GM19372 (cell line): Measurements from ENCODE around the gene PHF20.
A peak's percentile ranks its signal among the peaks of the same experiment; 100 is the strongest.
"Not testable (repeated sequence)": the region's sequence is repeated elsewhere in the genome, so short reads cannot be mapped to it uniquely, and the experiment has no call there.

Source experiments
- ATAC-seq: cut with Tn5 transposase; IDR thresholded peaks from one replicate; pipeline ENCODE4 v1.9.1; 2021; ENCODE audit warnings: mild to moderate bottlenecking, low read depth, moderate library complexity; ENCODE audit not compliant: unreplicated experiment

Gene PHF20

DNA sequence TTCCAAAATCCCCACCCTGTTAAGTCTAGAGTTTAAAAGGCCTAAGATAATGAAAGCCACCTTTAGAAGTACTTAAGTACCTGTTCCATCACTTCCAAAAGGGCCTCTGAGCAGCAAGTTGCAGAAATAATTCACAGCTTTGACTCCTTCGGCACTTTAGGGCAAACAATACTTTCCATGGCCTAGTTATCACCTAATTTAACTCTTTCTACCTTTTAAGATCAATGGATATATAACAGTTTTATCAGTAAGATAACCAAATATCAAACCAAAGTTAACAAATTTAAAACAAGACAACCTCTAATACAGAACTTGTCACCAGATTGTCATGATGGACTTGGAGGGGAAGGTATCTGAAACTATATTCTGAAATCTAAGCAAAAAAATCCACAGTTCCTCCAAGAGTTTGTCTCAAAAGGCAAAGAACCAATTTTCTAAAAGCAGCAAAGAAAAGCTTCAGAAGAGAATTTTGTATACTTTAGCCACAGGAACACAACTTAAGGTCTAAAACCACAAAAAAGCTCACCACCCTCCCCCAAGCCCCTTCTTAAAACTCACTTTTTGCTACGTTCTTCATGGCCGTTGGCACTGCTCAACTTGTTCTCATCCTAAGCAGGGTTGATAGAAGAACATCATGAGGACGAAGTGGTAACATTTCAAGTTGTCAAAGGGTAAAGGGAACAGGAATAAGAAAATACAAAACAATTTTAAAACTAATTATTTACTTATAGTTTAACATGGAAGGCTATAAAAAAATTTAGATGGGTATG, 33.2 kb upstream of the PHF20 start:
- ATAC-seq: no peak

GRCh38 chr20:35739294-35740163, 32.3 kb upstream of the PHF20 start:
- no peak for ATAC-seq

DNA sequence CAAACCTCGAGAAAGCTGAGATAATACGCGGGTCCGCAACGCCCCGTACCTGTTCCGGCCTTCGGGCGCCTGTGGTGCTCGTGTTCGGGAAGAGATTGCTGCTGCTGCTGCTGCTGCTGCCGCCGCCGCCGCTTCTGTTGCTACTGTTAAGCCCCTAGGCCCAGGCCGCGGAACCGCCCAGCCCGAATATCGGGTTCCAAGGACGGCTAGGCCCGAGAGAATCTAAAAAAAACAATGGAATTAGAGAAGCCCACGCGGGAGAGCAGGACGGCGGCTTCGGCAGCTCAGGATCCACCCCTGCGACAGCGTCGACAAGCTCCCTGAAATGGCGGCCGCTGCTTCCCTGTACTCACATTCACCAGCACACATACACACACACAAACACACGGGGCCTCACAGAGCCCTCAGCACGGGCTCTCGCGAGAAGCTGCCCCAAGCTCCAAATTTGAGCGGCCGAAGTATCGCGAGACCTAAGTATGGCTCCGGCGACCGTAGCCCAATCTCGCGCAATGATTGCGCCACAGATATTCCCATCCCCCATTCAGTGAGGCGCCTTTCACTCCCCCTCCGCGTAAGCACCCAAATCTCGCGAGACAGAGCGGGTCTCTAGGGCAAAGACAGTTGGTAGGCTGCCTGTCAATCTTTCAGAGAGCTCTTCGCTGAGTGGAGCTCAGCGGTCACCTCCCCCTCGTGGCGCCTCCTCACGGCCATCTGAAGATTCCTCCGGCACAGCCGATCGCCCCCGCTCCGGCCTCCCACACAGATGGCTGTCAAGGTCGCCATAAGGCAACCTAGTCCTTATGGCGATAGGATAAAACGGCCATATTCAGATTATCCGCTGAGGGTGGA, 29.7 kb upstream of the PHF20 start, which contains the start of gene RBM39:
RBM39 (minus strand) TSS at position 369 of the 849 bp plus-strand sequence. CDS start 1,386 bp downstream, outside the sequence.
- peak; percentile 87 for ATAC-seq

DNA sequence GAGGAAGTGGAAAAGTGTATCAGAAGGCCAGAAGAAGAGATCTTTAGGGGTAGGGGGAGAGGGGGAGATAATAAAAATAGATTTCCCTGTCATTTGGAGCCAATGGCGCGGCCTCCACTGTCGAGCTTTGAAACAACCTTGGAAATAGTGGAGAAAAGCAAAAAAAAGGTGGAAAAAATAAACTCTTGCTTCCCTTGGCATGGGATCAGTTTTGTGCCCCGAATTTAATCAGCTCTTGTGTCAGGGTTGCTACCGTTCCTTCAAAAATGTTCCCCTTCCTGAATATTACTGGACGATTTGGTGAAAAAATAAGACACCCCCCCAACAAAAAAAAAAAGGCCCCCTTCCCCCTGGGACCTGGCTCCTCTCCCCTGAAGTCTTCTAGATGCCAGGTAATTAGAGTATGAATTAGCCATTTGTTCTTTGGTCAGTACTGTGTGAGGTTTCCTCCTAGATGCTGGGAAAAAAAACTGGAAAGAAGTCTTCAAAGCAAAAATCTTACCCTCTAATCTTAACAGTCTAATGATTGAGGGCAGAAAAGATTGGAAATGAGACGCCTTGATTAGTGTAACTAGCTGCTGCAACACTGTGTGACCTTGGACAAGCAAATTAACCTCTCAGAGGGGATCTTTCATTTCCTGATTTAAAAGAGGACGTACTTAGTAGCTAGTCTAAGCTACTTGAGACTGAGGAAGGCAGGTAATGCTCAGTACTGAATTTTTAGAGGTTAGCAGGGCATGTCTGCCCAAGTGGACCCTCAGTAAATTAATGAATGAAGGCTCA, 28.9 kb upstream of the PHF20 start:
- ATAC-seq: no peak

- no peak for ATAC-seq
These were observed 27.9 kb upstream of the PHF20 start for GRCh38 chr20:35743693-35744491.

- ATAC-seq: not testable (repeated sequence)
These were observed 27.3 kb upstream of the PHF20 start for GRCh38 chr20:35744492-35744841.

DNA sequence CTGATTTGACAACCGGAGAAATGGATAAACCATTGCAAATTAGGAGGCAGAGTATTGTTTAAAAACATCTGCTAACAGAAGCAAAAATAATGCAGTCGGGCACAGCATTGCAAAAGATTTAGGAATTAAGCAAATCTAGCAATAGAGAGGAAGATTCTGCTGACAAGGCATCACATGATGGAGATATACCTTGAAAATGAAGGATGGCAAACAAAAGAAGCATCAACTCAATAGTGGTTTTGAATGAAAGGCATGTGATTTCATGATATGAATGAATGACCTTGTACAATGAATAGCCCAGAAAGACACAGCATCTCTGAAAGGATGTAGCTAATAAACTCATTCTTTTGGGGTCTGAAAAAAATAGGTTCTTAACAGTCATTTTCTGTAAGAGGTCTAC, 21.2 kb upstream of the PHF20 start:
- ATAC-seq: no peak

DNA sequence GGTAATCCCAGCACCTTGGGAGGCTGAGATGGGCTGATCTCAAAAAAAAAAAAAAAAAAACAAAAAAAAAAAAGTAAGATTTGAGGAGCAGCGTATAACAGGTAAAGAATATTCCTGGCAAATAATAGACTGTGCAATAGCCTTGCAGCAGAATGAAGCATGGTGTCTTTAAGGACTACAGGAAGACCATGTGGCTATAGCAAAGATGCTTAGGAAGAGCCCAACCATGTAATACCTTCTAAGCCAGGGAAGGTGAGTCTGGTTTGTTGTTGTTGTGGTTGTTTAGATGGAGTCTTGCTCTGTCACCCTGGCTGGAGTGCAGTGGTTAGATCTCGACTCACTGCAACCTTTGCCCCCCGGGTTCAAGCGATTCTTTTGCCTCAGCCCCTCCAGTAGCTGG, 15.4 kb upstream of the PHF20 start:
- no peak for ATAC-seq

GRCh38 chr20:35757098-35757705, 14.6 kb upstream of the PHF20 start:
- no peak for ATAC-seq

DNA sequence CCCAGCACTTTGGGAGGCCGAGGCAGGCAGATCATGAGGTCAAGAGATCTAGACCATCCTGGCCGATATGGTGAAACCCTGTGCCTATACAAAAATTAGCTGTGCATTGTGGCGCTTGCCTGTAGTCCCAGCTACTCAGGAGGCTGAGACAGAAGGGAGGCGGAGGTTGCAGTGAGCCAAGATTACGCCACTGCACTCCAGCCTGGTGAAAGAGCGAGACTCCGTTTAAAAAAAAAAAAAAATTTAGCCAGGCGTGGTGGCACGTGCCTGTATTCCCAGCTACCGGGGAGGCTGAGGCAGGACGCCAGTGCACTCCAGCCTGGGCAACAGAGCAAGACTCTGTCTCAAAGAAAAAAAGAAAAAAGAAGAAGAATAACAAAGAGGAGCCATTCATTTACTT, 10.3 kb upstream of the PHF20 start:
- not testable (repeated sequence) for ATAC-seq

- no peak for ATAC-seq
These were observed 9.4 kb upstream of the PHF20 start for GRCh38 chr20:35762461-35762860.

GRCh38 chr20:35764936-35765335, 6.9 kb upstream of the PHF20 start:
- ATAC-seq: not testable (repeated sequence)

DNA sequence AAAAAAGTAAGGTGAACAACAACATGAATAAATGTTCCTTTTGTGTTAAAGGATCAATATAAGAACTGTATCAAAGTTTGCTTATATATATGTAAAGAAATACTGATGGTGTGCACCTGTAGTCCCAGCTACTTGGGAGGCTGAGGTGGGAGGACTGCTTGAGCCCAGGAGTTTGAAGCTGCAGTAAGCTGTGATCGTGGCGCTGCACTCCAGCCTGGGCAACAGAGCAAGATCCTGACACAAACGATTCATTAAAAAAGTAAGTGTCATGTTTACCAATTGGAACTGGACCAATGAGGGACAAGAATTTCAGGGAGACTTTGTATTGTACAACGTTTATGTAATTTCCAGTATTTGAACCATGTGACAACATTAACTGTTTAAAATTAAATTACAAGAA, 5.0 kb upstream of the PHF20 start:
- no peak for ATAC-seq

DNA sequence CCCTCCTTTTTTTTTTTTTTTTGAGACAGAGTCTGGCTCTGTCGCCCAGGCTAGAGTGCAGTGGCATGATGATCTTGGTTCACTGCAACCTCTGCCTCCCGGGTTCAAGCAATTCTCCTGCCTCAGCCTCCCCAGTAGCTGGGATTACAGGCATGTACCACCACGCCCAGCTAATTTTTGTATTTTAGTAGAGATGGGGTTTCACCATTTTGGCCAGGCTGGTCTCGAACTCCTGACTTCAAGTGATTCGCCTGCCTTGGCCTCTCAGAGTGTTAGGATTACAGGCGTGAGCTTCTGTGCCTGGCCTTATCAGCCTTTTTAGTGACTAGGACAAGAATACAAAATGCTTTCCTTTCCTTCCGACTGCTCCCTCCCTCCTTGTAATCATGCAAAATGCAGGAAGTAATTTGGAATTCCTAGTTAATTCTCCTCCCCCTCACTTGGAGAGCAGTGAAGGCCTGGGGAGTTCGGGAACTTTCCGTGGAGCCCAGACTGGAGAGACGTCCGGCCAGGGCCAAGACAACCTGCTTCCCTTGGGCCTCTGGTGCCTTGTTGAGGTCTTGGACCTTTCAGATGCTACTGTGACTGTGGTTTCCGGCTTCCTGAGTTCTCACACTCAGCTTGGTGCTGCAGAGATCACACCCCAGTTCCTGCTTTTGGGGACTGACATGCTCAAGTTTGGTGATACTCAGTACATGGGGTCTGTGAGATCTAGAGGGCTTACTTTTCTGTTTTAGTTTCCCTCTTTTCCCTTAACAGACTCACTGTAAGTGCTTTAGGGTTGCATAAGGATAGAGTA, 3.9 kb upstream of the PHF20 start:
- ATAC-seq: no peak

DNA sequence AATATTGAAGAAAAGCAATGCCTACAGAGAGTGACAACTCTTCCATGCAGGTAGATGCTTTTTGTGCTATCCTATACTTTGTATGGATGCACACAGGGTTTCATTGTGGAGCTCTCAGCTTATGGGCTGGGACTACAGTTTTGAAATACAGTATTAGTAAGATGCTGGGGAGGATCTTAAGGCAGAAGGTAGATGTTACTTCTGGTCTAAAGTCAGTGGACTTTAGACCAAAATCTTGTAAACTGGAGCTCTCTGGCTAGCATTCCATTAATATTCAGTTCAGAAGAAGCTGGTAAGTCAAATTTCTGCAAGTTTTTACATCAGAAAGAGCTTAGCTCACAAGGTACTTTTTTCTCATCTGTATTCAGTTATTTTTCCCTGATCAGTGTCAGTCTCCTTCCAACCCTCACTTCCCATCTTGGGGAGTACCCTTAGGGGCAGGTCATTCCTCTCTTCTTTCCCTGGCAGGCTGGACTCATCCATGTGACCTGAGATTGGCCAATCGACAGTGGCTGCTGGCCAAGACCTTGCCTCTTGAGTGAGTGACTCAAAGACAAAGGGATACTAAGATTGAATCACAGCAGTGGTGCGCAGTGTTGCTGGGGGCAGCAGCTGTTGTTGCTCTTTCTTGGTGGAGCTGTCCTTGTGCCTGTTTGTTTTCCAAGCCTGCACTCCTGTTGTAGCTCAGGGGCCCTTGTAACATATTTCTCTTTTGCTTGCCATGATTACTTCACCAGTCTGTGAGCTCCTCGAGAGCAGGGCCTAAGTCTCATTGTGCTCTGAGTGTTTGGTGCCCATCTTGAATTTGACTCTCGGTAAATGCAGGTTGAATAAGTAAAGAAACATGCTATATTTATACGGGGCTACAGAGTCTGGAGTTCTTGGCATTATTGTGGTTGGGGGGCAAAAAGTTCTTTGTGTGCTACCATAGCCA, 2.8 kb upstream of the PHF20 start:
- no peak for ATAC-seq

GRCh38 chr20:35771367-35771688, 487 bp upstream of the PHF20 start:
- ATAC-seq: no peak

DNA sequence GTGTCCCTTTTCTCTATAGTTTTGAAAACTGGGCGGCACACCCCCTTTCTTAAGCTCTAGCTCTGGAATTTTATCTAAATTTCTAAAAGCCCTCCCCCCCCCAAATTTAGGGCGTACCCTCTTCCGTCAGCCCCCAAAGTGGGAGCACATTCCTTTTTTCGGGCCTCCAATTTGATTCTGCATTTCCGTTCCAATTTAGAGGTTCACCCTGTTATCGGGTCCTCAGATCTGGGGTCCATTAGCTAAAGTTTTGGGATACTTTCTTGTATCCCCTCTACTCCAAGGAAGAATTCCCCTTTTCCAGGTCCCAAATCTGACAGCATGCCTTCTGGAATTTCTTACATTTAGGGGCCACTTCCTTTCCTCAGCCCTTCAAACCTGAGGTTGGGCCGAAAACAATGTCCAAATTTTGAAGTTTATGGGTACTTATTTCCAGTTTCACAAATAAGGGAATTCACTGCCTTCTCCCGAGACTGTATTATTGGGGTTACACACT, 796 bp downstream of the PHF20 start:
- ATAC-seq: no peak
